GM12874 (cell line): Measurements from ENCODE around the gene CTNNA2.

ENCODE experiments used
- TF ChIP-seq, protein P1 (sequence below): IDR thresholded peaks from 2 replicates; pipeline ENCODE4 v1.5.1; 2011; ENCODE audit warnings: low read depth, mild to moderate bottlenecking, control low read depth, low read length, moderate library complexity; ENCODE audit not compliant: insufficient read depth

Gene CTNNA2

DNA sequence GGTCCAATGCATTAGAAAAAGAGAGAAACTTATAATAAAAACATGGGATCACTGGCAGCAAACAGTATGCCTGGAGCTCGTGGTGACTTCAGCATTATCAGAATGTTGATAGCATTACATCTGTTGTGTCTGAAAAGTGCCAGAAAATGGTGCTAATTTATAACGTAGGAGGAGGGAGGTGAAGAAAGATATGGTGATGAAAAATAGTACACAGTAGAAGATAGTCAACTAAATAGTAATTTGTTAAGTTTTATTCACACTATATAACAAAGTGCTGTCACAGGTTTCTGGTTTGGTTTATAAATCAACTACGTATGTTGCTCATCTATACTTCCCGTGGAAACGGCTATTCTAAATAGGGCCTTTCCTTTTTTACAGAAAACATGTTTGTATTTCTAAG is 674.3 kb downstream of the CTNNA2 start:
- TF ChIP-seq, protein P1, sequence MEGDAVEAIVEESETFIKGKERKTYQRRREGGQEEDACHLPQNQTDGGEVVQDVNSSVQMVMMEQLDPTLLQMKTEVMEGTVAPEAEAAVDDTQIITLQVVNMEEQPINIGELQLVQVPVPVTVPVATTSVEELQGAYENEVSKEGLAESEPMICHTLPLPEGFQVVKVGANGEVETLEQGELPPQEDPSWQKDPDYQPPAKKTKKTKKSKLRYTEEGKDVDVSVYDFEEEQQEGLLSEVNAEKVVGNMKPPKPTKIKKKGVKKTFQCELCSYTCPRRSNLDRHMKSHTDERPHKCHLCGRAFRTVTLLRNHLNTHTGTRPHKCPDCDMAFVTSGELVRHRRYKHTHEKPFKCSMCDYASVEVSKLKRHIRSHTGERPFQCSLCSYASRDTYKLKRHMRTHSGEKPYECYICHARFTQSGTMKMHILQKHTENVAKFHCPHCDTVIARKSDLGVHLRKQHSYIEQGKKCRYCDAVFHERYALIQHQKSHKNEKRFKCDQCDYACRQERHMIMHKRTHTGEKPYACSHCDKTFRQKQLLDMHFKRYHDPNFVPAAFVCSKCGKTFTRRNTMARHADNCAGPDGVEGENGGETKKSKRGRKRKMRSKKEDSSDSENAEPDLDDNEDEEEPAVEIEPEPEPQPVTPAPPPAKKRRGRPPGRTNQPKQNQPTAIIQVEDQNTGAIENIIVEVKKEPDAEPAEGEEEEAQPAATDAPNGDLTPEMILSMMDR = no peak

DNA sequence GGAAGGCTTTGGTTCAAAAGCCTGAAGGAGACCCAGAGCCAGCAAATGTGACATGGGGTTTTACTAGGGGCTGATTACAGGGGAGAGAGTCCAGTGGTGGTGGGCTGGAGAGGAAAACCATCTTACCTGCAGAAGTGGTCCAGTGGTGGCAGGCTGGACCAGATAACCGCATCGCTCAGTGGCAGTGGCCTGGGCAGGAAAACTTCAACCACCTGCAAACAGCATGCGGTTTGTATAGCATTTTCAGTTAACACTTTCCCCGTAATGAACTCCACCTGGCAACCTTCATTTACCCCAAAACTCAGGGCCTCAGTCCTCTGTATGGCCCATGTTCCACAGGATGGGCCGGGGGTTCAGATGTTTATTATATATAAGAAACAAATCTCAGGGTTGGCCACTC is 677.3 kb downstream of the CTNNA2 start:
- TF ChIP-seq, protein P1 = no peak

DNA sequence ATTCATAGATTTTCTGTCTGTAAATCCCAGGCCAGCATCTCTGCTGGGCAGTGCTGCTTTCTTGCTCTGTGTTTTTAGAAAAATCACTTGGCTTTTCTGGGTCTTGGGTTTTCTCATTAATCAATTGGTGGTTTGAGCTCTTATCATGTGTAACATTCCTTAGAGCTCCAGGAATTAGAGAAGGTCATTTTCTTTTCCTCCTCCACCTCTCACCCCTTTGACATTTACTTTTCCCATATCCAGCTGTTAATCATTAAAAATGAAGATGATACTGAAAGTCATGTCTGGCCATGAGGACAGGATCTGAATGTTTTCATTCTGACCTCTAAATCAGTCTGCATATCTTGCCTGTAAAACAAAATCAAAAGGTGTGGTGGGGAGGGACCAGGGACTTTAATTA is 680.7 kb downstream of the CTNNA2 start:
- TF ChIP-seq, protein P1 = no peak

DNA sequence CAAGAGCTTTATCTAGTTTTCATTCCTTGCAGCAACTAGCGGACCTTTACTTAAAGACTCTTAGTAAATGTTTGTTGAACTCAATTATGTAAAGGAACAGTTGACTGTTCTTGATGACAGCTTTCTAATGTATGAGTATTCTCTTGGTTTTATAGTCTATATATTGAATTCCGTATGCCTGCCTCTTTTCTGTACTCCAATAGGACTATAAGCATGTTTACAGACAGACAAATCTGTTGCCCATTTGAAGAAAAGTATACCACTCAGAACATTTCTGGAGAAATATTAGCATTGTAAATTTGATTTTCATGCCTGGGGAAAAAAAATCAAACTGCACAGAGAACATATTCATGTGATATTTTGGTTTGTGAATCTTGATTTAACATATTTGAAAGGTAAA is 682.2 kb downstream of the CTNNA2 start:
- TF ChIP-seq, protein P1 = no peak

DNA sequence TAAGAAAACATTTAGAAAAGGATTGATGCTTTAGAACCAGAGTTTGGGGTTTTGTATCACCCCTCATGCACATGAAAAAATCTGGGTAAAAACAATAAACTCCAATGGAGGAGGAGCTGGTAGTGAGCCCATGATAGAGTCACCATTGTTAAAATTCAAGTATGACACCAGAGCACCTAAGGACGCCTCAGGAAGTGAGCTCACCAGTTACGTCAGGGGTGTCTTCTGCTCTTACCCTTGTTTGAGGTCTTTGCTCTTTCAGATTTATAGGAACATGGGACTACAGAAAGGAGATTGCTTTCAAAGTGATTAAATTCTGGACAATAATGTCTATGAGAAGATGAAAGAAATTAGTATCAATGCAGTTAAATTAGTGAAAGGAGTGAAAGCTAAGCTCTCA is 685.2 kb downstream of the CTNNA2 start:
- TF ChIP-seq, protein P1 = no peak

DNA sequence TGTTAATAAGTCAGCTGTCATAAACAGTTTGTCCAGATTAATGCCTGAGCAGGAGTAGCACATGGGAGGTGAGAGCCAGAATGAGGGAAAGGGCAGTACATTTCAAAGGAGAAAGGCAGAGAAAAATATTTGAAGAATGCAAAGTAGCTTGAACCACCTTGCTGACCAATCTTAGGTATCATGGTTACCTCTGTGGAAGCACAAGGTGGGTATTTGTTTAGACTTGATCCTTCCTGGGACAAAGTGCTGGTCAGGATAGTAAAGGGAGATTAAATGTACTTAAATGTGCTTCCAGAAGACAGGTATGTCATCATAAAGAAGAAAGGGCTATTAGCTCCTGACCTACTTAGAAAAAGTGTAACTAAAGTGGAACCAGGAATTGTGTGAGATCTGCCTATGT is 686.7 kb downstream of the CTNNA2 start:
- TF ChIP-seq, protein P1 = no peak

DNA sequence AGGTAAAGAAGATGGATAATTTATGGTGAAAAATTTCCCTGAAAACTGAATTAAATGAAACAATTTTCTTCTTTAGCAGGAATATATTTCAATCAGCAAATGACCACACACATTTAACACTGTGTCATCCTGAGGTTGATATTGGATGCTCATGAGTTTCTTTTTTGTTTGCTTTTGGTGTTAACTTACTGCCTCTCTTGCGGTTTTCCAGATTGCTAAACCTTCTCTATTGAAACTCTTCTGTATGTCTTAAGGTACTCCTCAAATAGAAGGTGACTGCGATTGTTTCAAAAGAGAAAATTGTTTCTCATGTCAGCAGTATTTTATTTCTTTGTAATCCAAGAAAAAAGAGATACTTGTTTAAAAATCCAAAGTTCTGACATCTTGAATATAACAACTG is 692.6 kb downstream of the CTNNA2 start:
- TF ChIP-seq, protein P1 = no peak

DNA sequence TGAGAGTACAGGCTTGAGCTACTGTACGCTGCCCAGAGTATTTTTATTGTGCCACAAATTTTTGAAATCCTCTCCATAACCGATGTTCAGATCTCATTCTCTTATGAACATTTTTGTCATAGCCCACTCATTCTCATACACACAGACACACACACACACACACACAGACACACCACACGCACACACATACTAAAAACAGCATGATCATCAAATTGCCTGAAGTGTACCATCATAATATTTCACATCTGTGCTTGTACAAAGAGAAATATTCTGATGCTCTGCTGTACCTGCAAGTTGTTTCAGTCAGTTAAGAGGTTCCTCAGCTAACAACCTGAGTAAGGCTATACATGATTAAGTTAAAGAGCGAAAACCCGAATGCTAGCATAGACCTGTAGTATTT is 696.6 kb downstream of the CTNNA2 start:
- TF ChIP-seq, protein P1 = no peak
